SK-N-SH treated with all-trans-retinoic acid at 6 μM for 48 hours (cell line): ENCODE data around the gene ECEL1.

Experiments used
- CREB5 ChIP-seq: fragments of 250-450 bp; sonication (Bioruptor Pico); IDR thresholded peaks from 2 replicates; pipeline ENCODE4 v1.5.1; 2020; ENCODE audit warnings: low read depth, mild to moderate bottlenecking, moderate library complexity
- ZC3H10 ChIP-seq: fragments of 250-450 bp; sonication (Bioruptor Pico); IDR thresholded peaks from 2 replicates; pipeline ENCODE4 v1.5.1; 2021; ENCODE audit warnings: mild to moderate bottlenecking, moderate library complexity
- ZFP3 ChIP-seq: fragments of 250-450 bp; sonication (Bioruptor Pico); IDR thresholded peaks from 2 replicates; pipeline ENCODE4 v1.5.0; 2020; ENCODE audit warnings: mild to moderate bottlenecking, moderate library complexity
- ZFP30 ChIP-seq: fragments of 450-650 bp; formaldehyde crosslinking; IDR thresholded peaks from 2 replicates; pipeline ENCODE4 v1.5.0; 2022; ENCODE audit warnings: mild to moderate bottlenecking, moderate library complexity
- TF ChIP-seq, protein P1 (sequence below): fragments of 250-450 bp; sonication (Bioruptor Pico); IDR thresholded peaks from 2 replicates; pipeline ENCODE4 v1.8.0; 2021; ENCODE audit warnings: low read depth, mild to moderate bottlenecking, moderate library complexity, borderline replicate concordance
- TF ChIP-seq, protein P2 (sequence below): fragments of 250-450 bp; sonication (Bioruptor Pico); IDR thresholded peaks from 2 replicates; pipeline ENCODE4 v1.8.0; 2020; ENCODE audit warnings: mild to moderate bottlenecking, moderate library complexity, borderline replicate concordance

GRCh38 chr2:232501794-232502390 lies 14.3 kb upstream of the ECEL1 start:
- no peak for TF ChIP-seq ZFP30 (CRISPR knock-in tag)
- TF ChIP-seq, protein P1, sequence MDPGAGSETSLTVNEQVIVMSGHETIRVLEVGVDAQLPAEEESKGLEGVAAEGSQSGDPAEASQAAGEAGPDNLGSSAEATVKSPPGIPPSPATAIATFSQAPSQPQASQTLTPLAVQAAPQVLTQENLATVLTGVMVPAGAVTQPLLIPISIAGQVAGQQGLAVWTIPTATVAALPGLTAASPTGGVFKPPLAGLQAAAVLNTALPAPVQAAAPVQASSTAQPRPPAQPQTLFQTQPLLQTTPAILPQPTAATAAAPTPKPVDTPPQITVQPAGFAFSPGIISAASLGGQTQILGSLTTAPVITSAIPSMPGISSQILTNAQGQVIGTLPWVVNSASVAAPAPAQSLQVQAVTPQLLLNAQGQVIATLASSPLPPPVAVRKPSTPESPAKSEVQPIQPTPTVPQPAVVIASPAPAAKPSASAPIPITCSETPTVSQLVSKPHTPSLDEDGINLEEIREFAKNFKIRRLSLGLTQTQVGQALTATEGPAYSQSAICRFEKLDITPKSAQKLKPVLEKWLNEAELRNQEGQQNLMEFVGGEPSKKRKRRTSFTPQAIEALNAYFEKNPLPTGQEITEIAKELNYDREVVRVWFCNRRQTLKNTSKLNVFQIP (CRISPR knock-in tag), result no peak
- TF ChIP-seq ZFP3 (CRISPR knock-in tag), result no peak
- TF ChIP-seq, protein P2, sequence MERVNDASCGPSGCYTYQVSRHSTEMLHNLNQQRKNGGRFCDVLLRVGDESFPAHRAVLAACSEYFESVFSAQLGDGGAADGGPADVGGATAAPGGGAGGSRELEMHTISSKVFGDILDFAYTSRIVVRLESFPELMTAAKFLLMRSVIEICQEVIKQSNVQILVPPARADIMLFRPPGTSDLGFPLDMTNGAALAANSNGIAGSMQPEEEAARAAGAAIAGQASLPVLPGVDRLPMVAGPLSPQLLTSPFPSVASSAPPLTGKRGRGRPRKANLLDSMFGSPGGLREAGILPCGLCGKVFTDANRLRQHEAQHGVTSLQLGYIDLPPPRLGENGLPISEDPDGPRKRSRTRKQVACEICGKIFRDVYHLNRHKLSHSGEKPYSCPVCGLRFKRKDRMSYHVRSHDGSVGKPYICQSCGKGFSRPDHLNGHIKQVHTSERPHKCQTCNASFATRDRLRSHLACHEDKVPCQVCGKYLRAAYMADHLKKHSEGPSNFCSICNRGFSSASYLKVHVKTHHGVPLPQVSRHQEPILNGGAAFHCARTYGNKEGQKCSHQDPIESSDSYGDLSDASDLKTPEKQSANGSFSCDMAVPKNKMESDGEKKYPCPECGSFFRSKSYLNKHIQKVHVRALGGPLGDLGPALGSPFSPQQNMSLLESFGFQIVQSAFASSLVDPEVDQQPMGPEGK, result no peak
- TF ChIP-seq CREB5 (CRISPR knock-in tag), result no peak
- no peak for TF ChIP-seq ZC3H10 (CRISPR knock-in tag)
